Type B pancreatic cell (in vitro differentiated cells): ENCODE data around the gene PPP1R15B. TPM values are rescaled to one million over a fixed set of nuclear protein-coding genes. Genes with fewer than 3 reads are reported as not detected.
A peak's percentile ranks its signal among the peaks of the same experiment; 100 is the strongest.

Experiments
- DNase-seq: peaks from one replicate; pipeline ENCODE4 v3.0.0; 2021; ENCODE audit warnings: mixed read lengths; ENCODE audit not compliant: unreplicated experiment; ENCODE audit errors: extremely low spot score
- H3K27ac Mint-ChIP-seq: 2 replicates; pipeline ENCODE4 v1.8.0; 2021; ENCODE audit warnings: mild to moderate bottlenecking, mixed read lengths
- H3K27me3 Mint-ChIP-seq: 2 replicates; pipeline ENCODE4 v1.8.0; 2021; ENCODE audit warnings: mixed read lengths
- H3K36me3 Mint-ChIP-seq: 2 replicates; pipeline ENCODE4 v1.8.0; 2021; ENCODE audit warnings: mixed read lengths
- H3K4me1 Mint-ChIP-seq: one replicate; pipeline ENCODE4 v1.8.0; 2021; ENCODE audit warnings: mixed read lengths; ENCODE audit not compliant: unreplicated experiment
- H3K4me3 Mint-ChIP-seq: 2 replicates; pipeline ENCODE4 v1.8.0; 2021; ENCODE audit warnings: mild to moderate bottlenecking, mixed read lengths
- H3K9me3 Mint-ChIP-seq: 2 replicates; pipeline ENCODE4 v1.8.0; 2021; ENCODE audit warnings: mixed read lengths
- CTCF ChIP-seq: fragments of 200-600 bp; sonication (generic); conservative IDR thresholded peaks from 2 replicates; pipeline ENCODE4 v1.5.0; 2021; ENCODE audit warnings: antibody characterized with exemption, mild to moderate bottlenecking
- total RNA-seq: library from RNA; stranded (reverse); gene quantifications from 2 replicates; pipeline ENCODE4 v1.2.1, GENCODE V29; 2021; ENCODE audit warnings: low replicate concordance

The PPP1R15B gene
- total RNA-seq, 1 donor from 2014 or later: 43.3 TPM

GRCh38 chr1:204435872-204436271 is 24.3 kb upstream of the PPP1R15B start:
- H3K36me3 Mint-ChIP-seq: peaks cover 32% of the 10 kb centered on the region
- H3K27me3 Mint-ChIP-seq: no peaks in the 10 kb centered on the region
- DNase-seq: no peak
- H3K27ac Mint-ChIP-seq: peak overlapping the region; percentile 82
- H3K4me3 Mint-ChIP-seq: no peak overlapping the region
- H3K9me3 Mint-ChIP-seq: no peaks in the 10 kb centered on the region
- peaks cover 9% of the 10 kb centered on the region for H3K4me1 Mint-ChIP-seq
- no peak for TF ChIP-seq CTCF

- Mint-ChIP-seq H3K4me1 (peaks cover 9% of the 10 kb centered on the region), H3K27me3 (no peaks in the 10 kb centered on the region), H3K4me3 (no peak overlapping the region), H3K27ac (peak overlapping the region; percentile 82), H3K9me3 (no peaks in the 10 kb centered on the region), H3K36me3 (peaks cover 31% of the 10 kb centered on the region)
- DNase-seq: no peak
- no peak for TF ChIP-seq CTCF
Observed at GRCh38 chr1:204435381-204435831, 23.8 kb upstream of the PPP1R15B start.

GRCh38 chr1:204434116-204434755 is 22.6 kb upstream of the PPP1R15B start:
- peaks cover 9% of the 10 kb centered on the region for H3K4me1 Mint-ChIP-seq
- DNase-seq: no peak
- no peaks in the 10 kb centered on the region for H3K9me3 Mint-ChIP-seq
- H3K27ac Mint-ChIP-seq: no peak overlapping the region
- peaks cover 28% of the 10 kb centered on the region for H3K36me3 Mint-ChIP-seq
- H3K27me3 Mint-ChIP-seq: no peaks in the 10 kb centered on the region
- no peak for TF ChIP-seq CTCF
- H3K4me3 Mint-ChIP-seq: no peak overlapping the region

GRCh38 chr1:204432708-204433107 is 21.1 kb upstream of the PPP1R15B start:
- Mint-ChIP-seq H3K27ac (no peak overlapping the region), H3K36me3 (peaks cover 25% of the 10 kb centered on the region), H3K27me3 (no peaks in the 10 kb centered on the region), H3K9me3 (no peaks in the 10 kb centered on the region), H3K4me3 (no peak overlapping the region), H3K4me1 (peaks cover 9% of the 10 kb centered on the region)
- DNase-seq: no peak
- no peak for TF ChIP-seq CTCF

GRCh38 chr1:204431310-204432184 is 19.9 kb upstream of the PPP1R15B start:
- H3K4me1 Mint-ChIP-seq: peaks cover 9% of the 10 kb centered on the region
- H3K9me3 Mint-ChIP-seq: no peaks in the 10 kb centered on the region
- peak; percentile 84 for DNase-seq
- no peak overlapping the region for H3K4me3 Mint-ChIP-seq
- H3K27me3 Mint-ChIP-seq: no peaks in the 10 kb centered on the region
- TF ChIP-seq CTCF: peak; percentile 98
- peaks cover 26% of the 10 kb centered on the region for H3K36me3 Mint-ChIP-seq
- peak overlapping the region; percentile 66 for H3K27ac Mint-ChIP-seq
